GM18508 (cell line): ENCODE measurements around the gene SPAAR.
"Not testable (repeated sequence)": the region's sequence is repeated elsewhere in the genome, so short reads cannot be mapped to it uniquely, and the experiment has no call there.

Source experiments
- ATAC-seq: cut with Tn5 transposase; IDR thresholded peaks from one replicate; pipeline ENCODE4 v1.9.1; 2021; ENCODE audit warnings: moderate number of reproducible peaks; ENCODE audit not compliant: insufficient read depth, unreplicated experiment

Gene SPAAR

DNA sequence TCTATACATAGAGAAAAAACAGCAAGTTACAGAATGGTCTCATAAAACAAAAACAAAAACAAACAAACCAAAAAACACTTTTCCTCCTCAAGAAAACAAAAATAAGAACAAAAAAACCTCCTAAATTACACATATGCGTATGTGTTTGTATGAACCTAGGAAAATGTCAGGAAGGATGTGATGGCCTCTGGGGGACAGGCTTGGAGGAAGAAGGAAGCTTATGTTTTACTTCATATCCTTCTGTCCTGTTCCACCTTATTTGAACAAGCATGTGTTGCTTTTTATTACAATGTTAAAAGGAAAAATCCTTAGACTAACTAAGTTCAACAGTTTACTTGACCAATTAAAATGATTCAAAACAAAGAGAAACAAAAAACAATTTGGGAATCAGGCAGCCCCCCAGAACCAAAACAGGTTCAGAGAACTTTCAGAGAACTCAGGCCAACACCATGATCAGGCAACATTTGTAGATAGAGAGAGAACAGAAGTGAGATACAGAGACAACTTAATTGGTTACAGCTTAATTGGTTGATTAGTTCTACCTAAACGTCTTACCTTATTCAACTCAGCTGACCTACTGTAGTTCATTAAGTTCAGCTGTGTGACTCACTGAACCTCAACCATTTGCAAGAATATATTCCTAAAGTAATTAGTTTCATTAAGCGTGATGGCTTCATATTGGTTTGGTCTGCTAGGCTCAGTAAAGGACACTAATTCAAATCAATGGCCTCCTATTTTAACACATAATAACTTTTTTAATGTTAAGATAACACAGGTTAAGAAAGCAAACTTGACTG is 10.1 kb downstream of the SPAAR start:
- ATAC-seq: no peak

DNA sequence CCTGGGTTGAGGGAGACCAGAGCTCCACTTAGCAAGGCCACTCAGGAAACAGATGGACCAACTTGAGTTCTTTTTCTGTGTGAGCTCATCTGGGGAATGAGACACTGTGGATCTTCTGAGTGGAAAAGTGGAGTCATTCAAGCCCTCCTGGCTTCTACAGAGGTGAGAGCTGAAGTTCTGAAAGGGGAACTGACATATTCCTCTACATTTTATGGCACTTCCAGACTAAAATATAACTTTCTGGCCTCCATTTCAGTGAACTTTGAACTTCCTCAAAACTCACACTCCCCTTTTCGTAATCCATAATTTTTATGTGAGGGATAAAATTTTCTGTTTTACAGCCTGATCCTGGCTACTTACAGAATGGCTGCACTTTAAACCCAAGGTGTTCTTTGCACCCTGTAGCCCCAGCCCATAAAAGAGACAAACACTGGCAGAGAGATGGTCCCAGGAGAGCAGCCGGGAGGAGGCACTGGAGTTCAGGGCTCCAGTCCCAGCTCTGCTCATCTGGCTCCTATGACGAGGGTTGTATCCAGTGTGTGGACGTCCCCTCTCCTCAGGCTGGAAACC is 10.8 kb downstream of the SPAAR start:
- no peak for ATAC-seq

DNA sequence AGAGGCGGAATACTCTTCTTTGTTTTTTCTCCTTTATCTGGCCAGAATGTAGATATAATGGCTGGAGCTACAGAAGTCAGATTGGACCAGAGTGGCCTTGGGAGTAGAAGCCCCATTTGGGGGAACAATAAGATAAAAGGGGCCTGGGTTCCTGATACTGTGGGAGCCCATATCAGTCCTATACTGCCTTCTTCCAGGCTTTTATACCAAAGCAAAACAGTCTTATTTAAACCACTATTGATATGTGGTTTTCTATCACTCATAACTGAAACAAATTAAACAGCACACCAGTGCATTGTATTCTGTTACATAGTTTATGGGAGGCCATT is 14.3 kb downstream of the SPAAR start:
- ATAC-seq: no peak

DNA sequence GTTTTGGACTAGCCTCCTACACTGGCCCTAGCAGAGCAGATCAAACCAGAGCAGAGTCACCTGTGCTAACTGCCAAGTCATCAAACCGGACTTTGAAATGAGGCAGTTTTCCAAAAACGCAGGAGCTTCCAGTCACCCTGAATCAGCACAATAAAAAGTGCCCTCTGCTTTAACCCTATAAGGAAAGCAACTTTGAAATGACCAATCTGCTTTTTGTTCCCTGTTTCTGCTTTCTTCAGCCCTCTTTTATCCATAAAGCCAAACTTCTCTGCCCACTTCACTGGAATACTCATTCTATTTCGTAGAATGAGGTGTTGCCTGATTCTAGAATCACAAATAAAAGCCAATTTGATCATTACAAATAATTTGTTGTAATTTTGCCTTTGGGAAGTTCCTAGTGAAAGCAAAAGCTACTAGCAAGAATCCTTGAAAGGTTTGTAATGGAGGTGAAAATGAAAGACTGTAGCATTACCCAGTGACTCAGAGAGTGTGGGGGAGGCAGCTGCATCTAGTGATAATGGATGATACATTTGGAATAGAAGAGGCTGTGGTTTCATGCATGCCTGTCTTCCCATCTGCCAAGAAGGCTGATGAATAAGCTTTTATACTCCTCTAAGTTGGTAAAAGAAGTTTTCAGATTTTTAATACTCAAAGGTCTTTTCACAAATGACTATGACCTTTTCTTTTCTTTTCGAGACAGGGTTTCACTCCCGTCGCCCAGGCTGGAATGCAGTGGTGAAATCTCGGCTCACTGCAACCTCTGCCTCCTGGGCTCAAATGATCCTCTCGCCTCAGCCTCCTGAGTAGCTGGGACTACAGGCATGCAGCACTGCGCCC is 14.9 kb downstream of the SPAAR start:
- no peak for ATAC-seq

DNA sequence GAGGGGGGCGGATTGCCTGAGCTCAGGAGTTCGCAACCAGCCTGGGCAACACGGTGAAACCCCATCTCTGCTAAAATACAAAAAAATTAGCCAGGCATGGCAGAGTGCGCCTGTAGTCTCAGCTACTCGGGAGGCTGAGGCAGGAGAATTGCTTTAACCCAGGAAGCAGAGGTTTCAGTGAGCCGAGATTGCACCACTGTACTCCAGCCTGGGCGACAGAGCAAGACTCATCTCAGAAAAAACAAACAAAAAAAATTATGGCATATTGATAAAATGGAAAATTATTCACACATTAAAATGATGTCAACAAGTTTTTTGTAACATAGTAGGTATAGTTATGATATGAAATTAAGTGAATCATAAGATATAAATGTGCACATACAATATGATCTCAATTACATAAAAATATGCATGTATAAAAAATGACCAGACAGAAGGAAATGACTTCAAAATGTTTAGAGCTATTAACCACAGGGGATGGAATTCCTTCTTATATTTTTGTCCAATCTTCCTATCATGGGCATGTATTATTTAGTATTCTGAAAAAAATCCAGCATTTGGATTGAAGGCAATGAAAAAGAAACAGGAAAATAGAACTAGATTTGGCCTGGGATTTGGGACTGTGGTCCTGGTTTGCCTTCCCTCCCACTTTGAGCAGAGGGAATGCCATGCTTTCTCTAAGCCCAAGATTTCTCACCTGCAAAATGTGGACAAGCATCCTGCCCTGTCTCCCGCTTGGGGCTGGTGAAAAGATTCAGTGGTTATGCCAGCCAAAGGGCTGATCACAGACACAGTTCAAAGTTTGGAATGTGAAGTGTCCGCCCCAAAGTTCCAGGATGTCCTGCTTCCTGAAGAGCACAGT is 19.5 kb downstream of the SPAAR start:
- ATAC-seq: no peak

DNA sequence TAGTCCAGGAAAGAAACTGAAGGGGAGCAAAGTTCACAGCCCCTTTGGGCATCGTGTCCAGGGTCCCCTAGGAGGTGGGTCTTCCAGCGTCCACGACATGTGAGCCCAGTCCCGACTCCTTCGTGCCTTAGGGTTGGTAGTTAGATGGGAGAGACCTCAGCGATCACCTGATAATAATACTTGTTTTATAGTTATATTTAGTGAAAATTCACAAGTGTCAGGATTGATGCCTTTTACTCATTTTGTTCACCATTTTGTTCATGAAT is 20.1 kb downstream of the SPAAR start:
- no peak for ATAC-seq

DNA sequence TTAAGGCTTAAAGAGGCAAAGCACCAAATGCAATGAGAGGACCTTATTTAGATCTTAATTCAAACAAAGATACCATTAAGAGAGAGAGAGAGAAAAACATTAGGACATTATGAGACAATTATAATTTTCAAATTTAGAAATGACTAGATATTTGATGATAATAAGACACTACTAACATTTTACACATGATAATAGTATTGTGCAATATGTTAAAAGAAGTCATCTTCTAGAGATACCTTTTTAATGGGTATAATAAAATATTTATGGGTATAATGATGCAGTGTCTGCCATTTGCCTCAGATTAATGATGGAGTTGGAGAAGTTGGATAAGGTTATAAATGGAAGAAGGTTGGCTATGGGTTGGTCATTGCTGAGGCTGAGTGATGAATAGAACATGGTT is 21.2 kb downstream of the SPAAR start:
- no peak for ATAC-seq

DNA sequence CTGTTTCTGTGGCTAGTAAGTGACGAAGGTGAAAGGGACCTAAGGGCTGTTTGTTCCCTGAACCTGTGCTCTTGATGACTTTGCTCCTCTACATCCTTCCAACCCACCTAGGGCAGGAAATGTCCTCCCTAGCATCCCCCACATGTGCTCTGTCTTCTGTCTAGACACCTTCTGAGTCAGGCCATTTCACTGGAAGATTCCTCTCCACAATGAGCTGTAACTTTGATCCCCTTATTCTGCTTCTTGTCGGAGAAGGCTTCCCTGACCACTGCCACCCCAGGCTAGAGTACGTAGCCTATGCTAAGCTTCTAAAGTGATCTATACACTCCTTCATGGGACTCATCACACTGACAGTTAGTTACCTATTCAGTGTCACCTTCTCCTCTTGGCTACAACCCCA is 21.7 kb downstream of the SPAAR start:
- no peak for ATAC-seq

DNA sequence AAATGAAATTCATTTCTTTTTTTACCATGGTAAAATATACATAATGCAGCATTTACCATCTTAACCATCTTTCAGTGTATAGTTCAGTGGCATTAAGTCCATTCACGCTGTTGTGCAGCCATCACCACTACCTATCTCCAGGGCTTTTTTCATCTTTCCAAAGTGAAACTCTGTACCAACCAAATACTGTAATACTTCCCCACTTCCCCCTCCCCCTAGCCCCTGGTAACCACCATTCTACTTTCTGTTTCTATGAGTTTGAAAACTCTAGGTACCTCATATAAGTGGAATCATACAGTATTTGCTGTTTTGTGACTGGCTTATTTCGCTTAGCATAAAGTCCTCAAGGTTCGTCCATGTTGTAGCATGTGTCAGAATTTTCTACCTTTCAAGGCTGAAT is 23.4 kb downstream of the SPAAR start:
- no peak for ATAC-seq

DNA sequence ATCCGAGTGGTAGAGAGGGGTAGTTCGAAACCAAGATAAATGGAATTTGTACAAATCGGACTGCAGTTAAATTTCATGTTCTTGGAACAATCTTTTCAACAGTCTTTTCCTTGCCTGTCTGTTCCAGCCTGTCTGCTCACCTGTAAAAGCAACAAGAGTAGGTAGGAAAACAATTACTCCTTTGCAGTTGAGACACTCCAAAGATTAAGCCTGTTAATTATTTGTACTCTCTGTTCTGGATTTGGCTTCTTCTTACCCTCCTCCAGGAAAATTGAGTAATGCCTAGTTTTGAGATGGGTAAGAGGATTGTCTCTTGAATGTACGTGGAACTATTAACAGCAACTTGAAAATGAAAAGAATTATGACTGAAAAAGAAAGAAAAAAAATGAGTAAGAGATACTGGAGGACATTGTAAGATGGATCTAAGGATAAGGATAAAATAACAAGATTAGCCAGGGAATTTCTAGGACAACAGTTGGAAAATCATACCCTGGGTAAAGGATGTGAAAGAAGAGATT is 24.3 kb downstream of the SPAAR start:
- no peak for ATAC-seq

DNA sequence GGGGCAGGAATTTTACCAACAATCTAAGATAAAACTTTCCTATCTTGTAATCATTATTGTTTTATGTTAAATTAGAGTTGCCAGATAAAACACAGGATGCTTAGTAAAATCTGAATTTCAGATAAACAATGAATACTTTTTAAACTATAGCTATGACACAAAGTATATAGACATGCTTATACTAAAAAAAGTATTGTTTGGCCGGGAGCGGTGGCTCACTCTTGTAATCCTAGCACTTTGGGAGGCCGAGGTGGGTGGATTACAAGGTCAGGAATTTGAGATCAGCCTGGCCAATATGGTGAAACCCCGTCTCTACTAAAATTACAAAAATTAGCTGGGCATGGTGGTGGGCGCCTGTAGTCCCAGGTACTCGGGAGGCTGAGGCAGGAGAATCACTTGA is 24.8 kb downstream of the SPAAR start:
- not testable (repeated sequence) for ATAC-seq

DNA sequence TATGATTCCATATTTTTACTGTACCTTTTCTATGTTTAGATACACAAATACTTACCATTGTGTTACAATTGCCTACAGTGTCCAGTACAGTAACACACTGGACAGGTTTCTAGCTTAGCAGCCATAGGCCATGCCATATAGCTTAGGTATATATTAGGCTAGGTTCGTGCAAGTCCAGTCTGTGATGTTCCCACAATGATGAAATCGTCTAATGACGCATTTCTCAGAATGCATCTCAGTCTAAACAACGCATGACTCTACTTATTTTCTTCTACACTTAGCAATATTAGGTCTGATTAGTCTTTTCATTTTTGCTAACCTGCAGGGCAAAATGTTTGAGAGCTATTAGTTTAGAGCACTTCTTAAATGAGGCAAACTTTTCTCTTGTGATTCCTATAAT is 26.0 kb downstream of the SPAAR start:
- no peak for ATAC-seq

DNA sequence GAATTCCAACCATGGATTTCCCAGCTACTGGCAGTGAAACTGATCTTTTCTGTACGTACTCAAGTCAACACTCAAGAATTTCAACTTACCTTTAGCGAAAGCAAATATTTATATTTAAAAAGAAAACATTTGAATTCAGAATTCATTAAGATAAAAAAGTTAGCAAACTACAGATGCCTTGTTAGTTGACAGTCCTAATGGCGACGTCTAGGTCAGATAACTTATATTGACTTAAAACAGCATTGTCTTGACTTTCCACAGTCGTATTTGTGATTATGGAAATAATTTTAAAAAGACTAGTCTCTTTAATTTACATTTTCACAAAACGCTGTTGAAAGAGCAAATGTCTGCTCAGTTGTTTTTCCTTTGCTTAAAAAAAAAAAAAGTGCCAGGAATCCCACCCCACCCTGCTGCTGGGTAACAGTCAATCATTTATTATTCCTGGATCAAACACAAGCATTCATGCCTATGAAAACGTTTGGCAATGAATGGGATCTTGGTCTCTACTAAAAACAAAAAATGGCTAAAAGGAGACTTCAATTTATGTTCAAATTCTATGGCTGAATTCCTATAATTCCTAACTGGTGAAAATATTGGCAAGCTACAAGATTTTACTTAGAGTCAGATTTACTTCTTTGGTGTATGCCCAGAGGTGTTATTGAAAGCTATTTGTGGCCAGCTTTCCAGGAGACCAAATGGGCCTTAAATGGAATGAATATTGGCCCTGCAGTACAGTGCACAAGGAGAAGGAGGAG is 26.6 kb downstream of the SPAAR start:
- no peak for ATAC-seq

DNA sequence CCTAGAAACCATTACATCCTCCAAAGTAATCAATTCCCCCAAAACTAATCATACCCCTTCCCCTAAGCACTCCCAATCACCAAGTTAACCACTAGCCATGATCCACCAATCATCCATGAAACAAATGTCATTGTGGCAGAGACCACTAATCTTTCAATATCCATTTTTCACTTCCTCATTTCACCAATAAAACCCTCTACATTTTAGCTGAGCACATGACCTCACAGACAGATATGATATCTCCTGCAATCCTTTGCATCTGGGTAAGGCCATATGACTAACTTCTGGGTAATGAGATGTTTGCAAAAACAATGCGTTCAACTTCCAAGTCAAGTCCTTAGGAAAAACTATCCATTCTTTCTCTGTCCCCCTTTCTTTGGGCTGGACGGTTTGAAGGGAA is 27.9 kb downstream of the SPAAR start:
- no peak for ATAC-seq

DNA sequence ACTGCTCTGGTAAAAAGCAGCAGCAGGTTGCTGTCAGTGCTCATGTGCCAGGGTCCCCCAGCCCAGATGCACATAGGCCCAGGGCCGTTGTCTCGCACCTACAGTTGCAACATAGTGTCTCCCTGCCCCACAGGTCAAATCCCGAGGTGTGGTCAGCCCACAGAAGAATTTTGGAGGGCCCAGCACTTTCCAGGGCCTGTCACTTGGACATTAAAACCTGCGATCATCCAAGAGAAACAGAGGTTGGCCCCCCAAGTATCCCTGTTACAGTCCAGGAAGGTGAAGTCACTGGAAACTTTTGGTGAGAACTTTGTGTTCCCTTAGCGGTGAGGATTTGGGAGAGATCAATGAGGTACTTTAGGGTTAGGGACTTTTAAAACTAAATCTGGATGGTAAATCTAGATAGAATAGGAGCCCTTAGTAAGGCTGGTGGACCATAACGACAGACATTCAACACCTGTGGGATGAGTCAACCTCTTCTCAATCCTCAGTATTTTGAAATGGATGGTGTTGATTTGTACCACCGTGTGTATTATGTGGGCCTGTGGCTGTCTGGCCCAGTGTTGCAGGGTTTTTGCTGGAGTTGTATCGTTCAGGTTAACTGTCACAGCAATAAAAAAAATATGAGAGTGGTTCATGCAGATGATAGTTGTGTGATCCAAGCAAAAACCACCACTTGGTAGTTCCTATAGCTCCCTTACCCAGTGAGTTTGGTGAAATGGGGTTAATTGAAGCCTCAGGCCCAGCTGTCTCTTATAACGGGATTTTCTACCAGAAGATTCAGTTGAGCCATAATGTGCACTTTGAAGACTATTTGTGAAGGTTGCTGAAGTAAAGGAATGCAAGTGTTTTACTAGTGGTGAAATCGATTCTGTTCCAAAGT is 29.4 kb downstream of the SPAAR start:
- ATAC-seq: no peak

DNA sequence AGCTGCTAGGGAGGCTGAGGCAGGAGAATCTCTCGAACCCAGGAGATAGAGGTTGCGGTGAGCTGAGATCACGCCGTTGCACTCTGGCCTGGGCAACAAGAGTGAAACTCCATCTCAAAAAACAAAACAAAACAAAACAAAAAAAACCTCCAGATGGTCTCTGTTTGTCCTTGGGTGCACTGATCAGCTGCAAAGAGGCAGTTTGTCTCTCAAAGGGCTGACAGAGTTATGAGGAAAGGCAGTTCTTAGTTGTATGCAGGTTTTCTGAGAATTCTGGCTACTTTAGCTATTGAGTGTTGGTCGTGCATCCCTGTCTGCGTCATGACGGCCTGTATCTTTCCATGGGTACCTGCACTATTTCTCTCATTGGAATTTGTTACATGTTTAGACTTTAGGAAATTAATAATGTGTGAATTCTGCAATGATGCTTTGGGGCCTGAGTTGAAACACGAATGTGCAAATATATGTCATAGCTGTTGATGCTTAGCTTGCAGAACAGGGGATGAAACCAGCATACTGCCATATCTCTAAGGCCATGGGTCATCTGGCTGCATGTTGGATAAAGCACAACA is 30.5 kb downstream of the SPAAR start:
- ATAC-seq: no peak

DNA sequence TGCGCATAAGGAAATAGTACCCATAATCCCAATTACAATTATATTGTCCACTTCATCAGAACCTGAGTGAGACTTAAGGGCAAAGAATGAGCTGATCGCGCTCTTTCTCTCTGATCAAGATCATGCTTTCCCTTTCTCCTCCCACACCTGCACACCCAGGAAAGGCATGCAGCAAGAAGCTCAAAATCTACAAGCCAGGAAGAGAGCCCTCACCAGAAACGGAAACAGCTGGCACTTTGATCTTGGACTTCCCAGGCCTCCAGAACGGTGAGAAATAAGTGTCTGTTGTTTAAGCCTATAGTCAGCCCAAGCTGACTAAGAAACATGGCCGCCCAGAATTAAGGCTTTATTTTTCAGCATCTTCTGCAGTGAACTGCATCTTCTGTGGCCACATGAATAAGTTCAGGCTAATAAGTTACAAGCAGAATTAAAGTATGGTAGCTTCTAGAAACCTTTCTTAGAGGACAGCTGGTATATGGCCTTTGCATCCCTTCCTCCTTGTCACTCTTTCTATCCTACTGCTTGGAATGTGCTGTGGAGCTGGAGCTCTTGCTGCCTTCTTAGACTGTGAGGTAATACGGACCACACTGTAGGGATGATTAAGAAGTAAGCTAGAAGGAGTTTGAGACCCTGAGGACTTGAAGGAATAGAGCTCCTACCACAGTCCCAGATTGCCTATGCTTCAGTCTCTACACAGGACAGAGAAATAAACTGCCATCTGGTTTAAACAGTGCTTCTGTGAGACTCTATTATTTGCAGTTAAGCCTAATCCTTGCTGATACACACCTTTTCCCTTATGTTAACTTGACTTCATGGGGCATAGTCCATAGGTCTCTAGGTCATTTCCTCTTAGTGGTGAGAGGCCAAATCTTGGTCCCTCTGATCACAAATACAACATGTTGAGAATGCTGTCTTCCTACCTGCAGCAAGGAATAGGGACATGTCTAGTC is 31.4 kb downstream of the SPAAR start:
- ATAC-seq: no peak

DNA sequence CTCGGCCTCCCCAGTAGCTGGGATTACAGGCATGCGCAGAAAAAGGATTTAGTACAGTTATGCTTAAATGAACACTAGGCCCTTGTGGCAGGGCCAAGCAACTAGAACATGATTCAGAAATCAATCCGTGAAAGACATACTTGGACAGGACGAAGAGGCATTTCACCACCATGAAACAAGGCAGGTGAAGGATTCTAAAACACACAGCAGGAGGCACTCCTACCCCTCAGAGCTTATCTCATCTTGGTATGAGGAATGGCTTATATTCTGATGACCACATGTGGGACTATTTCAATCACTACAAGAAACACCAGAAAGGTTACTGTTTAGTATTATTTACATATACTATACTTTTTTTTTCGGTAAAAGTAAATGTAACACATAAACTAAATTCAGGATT is 33.0 kb downstream of the SPAAR start:
- no peak for ATAC-seq
